A549 (cell line): ENCODE results near the gene HDAC7. TPM values are rescaled to one million over a fixed set of nuclear protein-coding genes. Genes with fewer than 3 reads are reported as not detected.

Experiments used
- ATAC-seq, 2 experiments: fragments of 200-7000 bp in 1 of 2; fragments of >200 bp in 1 of 2; cut with Nextera tagmentation in 1 of 2; cut with Tn5 transposase in 1 of 2; 3 replicates each; pipeline versions ENCODE4 v1.8.0 to v1.9.1; 2018 to 2020; ENCODE audit warnings: mild to moderate bottlenecking in 1 of 2, moderate library complexity in 1 of 2
- CTCF ChIA-PET: fragments of 300-600 bp; sonication (Branson Sonifier 250); formaldehyde crosslinking; extraction: SDS; loops from one replicate; lab custom pipeline; 2021; ENCODE audit warnings: antibody characterized with exemption, inconsistent platforms; lab: Yijun Ruan, JAX
- POLR2A ChIA-PET: fragments of 350-600 bp; formaldehyde crosslinking; extraction: SDS; loops from one replicate; lab custom pipeline; 2021; ENCODE audit warnings: antibody characterized with exemption, inconsistent platforms; lab: Yijun Ruan, JAX
- DNase-seq, 2 experiments: peaks; one replicate each; pipeline versions ENCODE4 v3.0.0 to v3.0.0-alpha.2; 2011 to 2016; ENCODE audit warnings: low read depth in 1 of 2, low spot score in 1 of 2
- FAIRE-seq: peaks from 2 replicates; lab custom pipeline; 2011; peaks lifted over from hg19 to GRCh38; lab: Jason Lieb, UNC
- H3K27ac ChIP-seq, 2 experiments: fragments of >200 bp; sonication (Bioruptor Twin); formaldehyde crosslinking; 3 replicates each; pipeline ENCODE4 v1.5.1; 2016 to 2017
- H3K4me1 ChIP-seq: fragments of >200 bp; sonication (Bioruptor Twin); formaldehyde crosslinking; 3 replicates; pipeline ENCODE4 v1.6.1; 2016
- H3K4me2 ChIP-seq: fragments of >200 bp; sonication (Bioruptor Twin); formaldehyde crosslinking; 3 replicates; pipeline ENCODE4 v1.6.1; 2016
- H3K4me3 ChIP-seq: fragments of >200 bp; sonication (Bioruptor Twin); formaldehyde crosslinking; 3 replicates; pipeline ENCODE4 v1.5.1; 2016
- H3K9me3 ChIP-seq: fragments of >200 bp; sonication (Bioruptor Twin); formaldehyde crosslinking; 3 replicates; pipeline ENCODE4 v1.6.1; 2016
- CBX2 ChIP-seq: fragments of 200-600 bp; sonication (generic); IDR thresholded peaks from 2 replicates; pipeline ENCODE4 v1.6.1; 2016; ENCODE audit warnings: low read depth, mild to moderate bottlenecking, borderline replicate concordance
- CHD4 ChIP-seq: fragments of 200-600 bp; sonication (generic); IDR thresholded peaks from 2 replicates; pipeline ENCODE4 v1.6.1; 2016; ENCODE audit warnings: antibody characterized with exemption, mild to moderate bottlenecking, borderline replicate concordance
- EHMT2 ChIP-seq: fragments of 200-600 bp; sonication (generic); IDR thresholded peaks from 2 replicates; pipeline ENCODE4 v1.6.1; 2016; ENCODE audit warnings: antibody characterized with exemption, low read depth, mild to moderate bottlenecking, moderate library complexity
- ESRRA ChIP-seq: fragments of 150-350 bp; IDR thresholded peaks from 2 replicates; pipeline ENCODE4 v1.6.1; 2014; ENCODE audit warnings: mild to moderate bottlenecking, low read length, borderline replicate concordance
- FOSL2 ChIP-seq, 2 experiments: fragments of 450-650 bp in 1 of 2; fragments of >200 bp in 1 of 2; sonication (Bioruptor Twin) in 1 of 2; formaldehyde crosslinking; IDR thresholded peaks; 2 replicates each; pipeline versions ENCODE4 v1.5.0 to v1.6.1; 2016 to 2020; ENCODE audit warnings: mild to moderate bottlenecking in 1 of 2, moderate library complexity in 1 of 2
- GATA3 ChIP-seq: IDR thresholded peaks from 2 replicates; pipeline ENCODE4 v1.6.1; 2012; ENCODE audit warnings: borderline replicate concordance
- KDM5A ChIP-seq: fragments of 200-600 bp; sonication (generic); IDR thresholded peaks from 2 replicates; pipeline ENCODE4 v1.6.1; 2016; ENCODE audit warnings: antibody characterized with exemption, mild to moderate bottlenecking
- MAZ ChIP-seq: fragments of 150-350 bp; IDR thresholded peaks from 2 replicates; pipeline ENCODE4 v1.6.1; 2014; ENCODE audit warnings: antibody characterized with exemption, low read depth, low read length, borderline replicate concordance
- MYC ChIP-seq: IDR thresholded peaks from 2 replicates; pipeline ENCODE4 v1.6.1; 2012; ENCODE audit warnings: mild to moderate bottlenecking, inconsistent platforms, low read length, improper control_type of control experiment, borderline replicate concordance
- PHF8 ChIP-seq: fragments of 200-600 bp; sonication (generic); IDR thresholded peaks from 2 replicates; pipeline ENCODE4 v1.6.1; 2016; ENCODE audit warnings: low read depth, mild to moderate bottlenecking, antibody characterized with exemption, moderate library complexity, borderline replicate concordance
- POLR2A ChIP-seq: IDR thresholded peaks from 2 replicates; pipeline ENCODE4 v1.6.1; 2012; ENCODE audit warnings: mild to moderate bottlenecking, low read length
- RAD21 ChIP-seq, 2 experiments: fragments of >200 bp in 1 of 2; sonication (Bioruptor Twin) in 1 of 2; formaldehyde crosslinking in 1 of 2; IDR thresholded peaks in 1 of 2; conservative IDR thresholded peaks in 1 of 2; 2 replicates in 1 of 2; 3 replicates in 1 of 2; pipeline ENCODE4 v1.6.1; 2012 to 2018; ENCODE audit warnings: inconsistent platforms in 1 of 2
- RARB ChIP-seq: fragments of 250-450 bp; sonication (Bioruptor Pico); IDR thresholded peaks from 2 replicates; pipeline ENCODE4 v1.8.0; 2021; ENCODE audit warnings: mild to moderate bottlenecking, moderate library complexity
- RFX5 ChIP-seq: fragments of 450-650 bp; IDR thresholded peaks from 2 replicates; pipeline ENCODE4 v1.7.1; 2014; ENCODE audit warnings: antibody characterized with exemption, mild to moderate bottlenecking, moderate library complexity
- SMC3 ChIP-seq: fragments of >200 bp; sonication (Bioruptor Twin); formaldehyde crosslinking; IDR thresholded peaks from 3 replicates; pipeline ENCODE4 v1.6.1; 2018; ENCODE audit warnings: inconsistent platforms
- ZFP36 ChIP-seq: fragments of 450-650 bp; IDR thresholded peaks from 2 replicates; pipeline ENCODE4 v1.6.1; 2014; ENCODE audit warnings: borderline replicate concordance; ENCODE audit not compliant: partially characterized antibody
- ZSCAN20 ChIP-seq: fragments of 250-450 bp; sonication (Bioruptor Pico); IDR thresholded peaks from 2 replicates; pipeline ENCODE4 v1.8.0; 2022; ENCODE audit warnings: mild to moderate bottlenecking, moderate library complexity
- WGBS: methylation state at CpG from one replicate; pipeline ENCODE4 v1.1.6; 2017; ENCODE audit errors: missing lambda C conversion rate; 5-methylcytosine and 5-hydroxymethylcytosine counted together
- polyA plus RNA-seq, 4 experiments: library from polyadenylated mRNA; depleted of rRNA in 3 of 4; stranded (reverse); fragments of >200 nt; fragmentation: RNase III in 1 of 4; extraction: RNeasy Plus Mini Kit Qiagen cat#74134 plus additional on column Dnase treatment in 1 of 4; gene quantifications; 2 replicates in 3 of 4; 3 replicates in 1 of 4; pipeline ENCODE4 v1.2.3, GENCODE V29; 2011 to 2017
- TF ChIP-seq, protein P1 (sequence below): fragments of >200 bp; sonication (Bioruptor Twin); formaldehyde crosslinking; IDR thresholded peaks from 2 replicates; pipeline ENCODE4 v1.6.1; 2016
- TF ChIP-seq, protein P2 (sequence below): fragments of >200 bp; sonication (Bioruptor Twin); formaldehyde crosslinking; IDR thresholded peaks from 3 replicates; pipeline ENCODE4 v1.5.1; 2016
- TF ChIP-seq, protein P3 (sequence below): IDR thresholded peaks from 2 replicates; pipeline ENCODE4 v1.6.1; 2012; ENCODE audit warnings: low read depth, borderline replicate concordance
- TF ChIP-seq, protein P4 (sequence below): fragments of 450-650 bp; IDR thresholded peaks from 2 replicates; pipeline ENCODE4 v1.6.1; 2014; ENCODE audit warnings: antibody characterized with exemption
- TF ChIP-seq, protein P5 (sequence below): IDR thresholded peaks from 2 replicates; pipeline ENCODE4 v1.6.1; 2012
- TF ChIP-seq, protein P6 (sequence below): fragments of 250-450 bp; sonication (Bioruptor Pico); IDR thresholded peaks from 2 replicates; pipeline ENCODE4 v1.5.0; 2021; ENCODE audit warnings: mild to moderate bottlenecking, moderate library complexity, borderline replicate concordance

HDAC7 gene
- polyA plus RNA-seq, 2 of the 4 experiments (the other 2 are of a cell fraction) = 17.2 to 36.0 TPM

DNA sequence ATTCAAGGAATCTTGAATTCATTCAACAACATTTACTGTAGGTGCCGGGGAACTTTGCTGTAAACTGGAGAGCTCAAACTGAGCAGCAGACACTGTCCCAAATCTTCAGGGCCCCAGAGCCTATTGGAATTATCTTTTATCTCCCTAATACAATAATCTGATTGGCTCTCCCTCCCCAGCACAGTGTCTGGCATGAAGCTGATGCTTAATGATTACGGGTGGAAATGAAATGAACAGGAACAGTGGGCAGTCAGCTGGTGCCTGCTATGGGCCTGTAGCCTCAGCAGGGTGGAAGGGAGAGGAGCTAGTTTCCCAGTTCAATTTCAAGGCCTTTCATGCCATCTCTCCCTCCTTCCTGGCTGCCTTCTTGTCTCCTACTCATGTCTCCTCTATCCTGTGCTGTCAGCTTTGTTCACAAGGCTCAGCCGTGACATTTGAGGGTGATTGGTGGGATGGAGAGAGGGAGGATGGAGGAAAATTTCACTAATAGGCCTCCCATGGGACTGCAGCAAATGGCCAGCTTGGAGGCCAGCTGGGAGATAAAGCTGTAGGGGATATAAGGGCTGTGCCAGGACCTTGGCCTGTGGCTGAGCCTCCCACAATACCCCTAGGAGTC lies 56.7 kb downstream of the HDAC7 start:
- TF ChIP-seq GATA3 (no peak), SMC3 (no peak), PHF8 (no peak), ESRRA (no peak), CBX2 (no peak), RFX5 (no peak)
- TF ChIP-seq, protein P1, sequence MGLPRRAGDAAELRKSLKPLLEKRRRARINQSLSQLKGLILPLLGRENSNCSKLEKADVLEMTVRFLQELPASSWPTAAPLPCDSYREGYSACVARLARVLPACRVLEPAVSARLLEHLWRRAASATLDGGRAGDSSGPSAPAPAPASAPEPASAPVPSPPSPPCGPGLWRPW = no peak
- TF ChIP-seq, all 56 proteins: peak for 0
- WGBS = 89% methylated on average over 3 of the region's 3 CpGs
- peaks cover 22% of the 10 kb centered on the region for H3K4me1 ChIP-seq
- POLR2A ChIA-PET = interaction anchor here (2.6 kb wide), 1 partner anchor 10 kb away, joined by 9 read pairs; the partner anchor contains the start of gene SLC48A1
- no peak overlapping the region for H3K4me3 ChIP-seq
- CTCF ChIA-PET = interaction anchor here (1.0 to 43.9 kb wide), 5 partner anchors 9 to 76 kb away, joined by 4 to 1399 read pairs (median 51); partner anchors contain the start of gene SLC48A1
- no peak overlapping the region for H3K4me2 ChIP-seq
- H3K27ac ChIP-seq = no peak overlapping the region
- no peak for ATAC-seq
- FAIRE-seq = no peak
- no peaks in the 10 kb centered on the region for H3K9me3 ChIP-seq
- DNase-seq = no peak

DNA sequence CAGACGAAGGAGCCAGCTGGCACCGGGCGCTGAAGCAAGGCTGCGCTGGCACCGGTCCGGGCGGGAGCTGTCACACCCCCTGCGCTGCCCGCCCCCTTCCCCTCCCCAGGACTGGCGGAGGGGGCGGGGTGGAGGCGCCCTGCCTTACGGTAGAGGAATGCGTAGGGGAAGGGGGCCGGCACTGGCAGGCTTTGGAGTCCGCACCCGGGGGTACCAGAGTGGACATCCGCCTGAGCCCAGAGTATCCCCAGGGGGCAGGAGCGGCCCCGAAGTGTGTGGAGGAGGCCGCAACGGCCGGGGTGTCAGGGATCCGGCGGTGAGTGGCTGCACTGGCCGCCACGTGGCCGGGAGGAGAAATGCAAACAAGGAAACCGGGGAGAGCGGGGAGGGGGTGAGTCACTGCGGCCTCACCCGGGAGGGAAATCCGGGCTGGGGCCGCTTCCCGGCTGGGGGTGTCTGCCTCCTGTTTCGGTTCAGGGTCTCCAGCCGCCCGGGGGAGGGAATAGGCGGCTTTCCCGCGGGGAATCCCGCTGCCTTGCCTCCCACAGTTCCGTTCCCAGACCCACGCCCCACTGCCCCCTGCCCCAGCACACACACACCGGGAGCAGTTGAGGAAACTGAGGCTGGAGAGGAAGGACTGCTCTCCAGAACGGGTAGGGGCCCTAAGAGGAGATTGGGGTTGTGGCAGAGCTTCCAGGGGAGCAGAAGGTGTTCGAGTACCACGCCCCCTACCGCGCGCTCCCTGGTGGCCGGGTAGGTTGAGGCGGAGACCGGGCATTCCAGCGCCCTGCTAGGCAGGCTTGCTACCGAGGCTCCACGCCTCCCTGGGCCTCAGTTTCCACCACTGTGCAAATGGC lies 60.6 kb downstream of the HDAC7 start, which contains the start of gene RAPGEF3:
Gene RAPGEF3 (minus strand): TSS at position 47 of the 857 bp plus-strand sequence. CDS start 324 bp downstream, outside the sequence.
- CTCF ChIA-PET = interaction anchor here (0.9 to 43.9 kb wide), 19 partner anchors 8 to 108 kb away, joined by 3 to 1399 read pairs (median 5); partner anchors contain the start of genes ENDOU and SLC48A1
- Histone ChIP-seq H3K4me1 (peaks cover 10% of the 10 kb centered on the region), H3K4me2 (peak within 1 kb of the TSS; percentile 79), H3K4me3 (peak within 1 kb of the TSS; percentile 58), H3K9me3 (no peaks in the 10 kb centered on the region), H3K27ac (peak within 1 kb of the TSS; percentile 80 to 94)
- DNase-seq (peak; percentile 82 to 92), ATAC-seq (peak; percentile 87 to 94), FAIRE-seq (no peak)
- TF ChIP-seq POLR2A (peak; percentile 9; the same call in 1 of the 2 replicates), EHMT2 (no peak), RARB (no peak), FOSL2 (IDR thresholded peaks at IDR 0.05) (peak; percentile 53; the same call in 1 of the 2 replicates), FOSL2 (CRISPR knock-in tag; IDR thresholded peaks at IDR 0.05) (peak; percentile 94), SMC3 (peak; percentile 18; the same call in 2 of the 3 replicates), CHD4 (no peak), GATA3 (peak; percentile 12; the same call in 1 of the 2 replicates), MAZ (no peak), RAD21 (conservative IDR thresholded peaks at IDR 0.05 in 1 of 2, IDR thresholded peaks at IDR 0.05 in 1 of 2) (0 out of 5 replicates have a peak, but pooled peaks of 1 of the 2 experiments have one; percentile 15), MYC (peak; percentile 72), ESRRA (no peak), PHF8 (peak; percentile 58; the same call in 1 of the 2 replicates), ZFP36 (no peak), KDM5A (no peak), ZSCAN20 (no peak)
- TF ChIP-seq, protein P2, sequence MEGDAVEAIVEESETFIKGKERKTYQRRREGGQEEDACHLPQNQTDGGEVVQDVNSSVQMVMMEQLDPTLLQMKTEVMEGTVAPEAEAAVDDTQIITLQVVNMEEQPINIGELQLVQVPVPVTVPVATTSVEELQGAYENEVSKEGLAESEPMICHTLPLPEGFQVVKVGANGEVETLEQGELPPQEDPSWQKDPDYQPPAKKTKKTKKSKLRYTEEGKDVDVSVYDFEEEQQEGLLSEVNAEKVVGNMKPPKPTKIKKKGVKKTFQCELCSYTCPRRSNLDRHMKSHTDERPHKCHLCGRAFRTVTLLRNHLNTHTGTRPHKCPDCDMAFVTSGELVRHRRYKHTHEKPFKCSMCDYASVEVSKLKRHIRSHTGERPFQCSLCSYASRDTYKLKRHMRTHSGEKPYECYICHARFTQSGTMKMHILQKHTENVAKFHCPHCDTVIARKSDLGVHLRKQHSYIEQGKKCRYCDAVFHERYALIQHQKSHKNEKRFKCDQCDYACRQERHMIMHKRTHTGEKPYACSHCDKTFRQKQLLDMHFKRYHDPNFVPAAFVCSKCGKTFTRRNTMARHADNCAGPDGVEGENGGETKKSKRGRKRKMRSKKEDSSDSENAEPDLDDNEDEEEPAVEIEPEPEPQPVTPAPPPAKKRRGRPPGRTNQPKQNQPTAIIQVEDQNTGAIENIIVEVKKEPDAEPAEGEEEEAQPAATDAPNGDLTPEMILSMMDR = peak; percentile 62
- TF ChIP-seq, protein P3, sequence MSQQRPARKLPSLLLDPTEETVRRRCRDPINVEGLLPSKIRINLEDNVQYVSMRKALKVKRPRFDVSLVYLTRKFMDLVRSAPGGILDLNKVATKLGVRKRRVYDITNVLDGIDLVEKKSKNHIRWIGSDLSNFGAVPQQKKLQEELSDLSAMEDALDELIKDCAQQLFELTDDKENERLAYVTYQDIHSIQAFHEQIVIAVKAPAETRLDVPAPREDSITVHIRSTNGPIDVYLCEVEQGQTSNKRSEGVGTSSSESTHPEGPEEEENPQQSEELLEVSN = peak; percentile 81
- TF ChIP-seq, protein P4, sequence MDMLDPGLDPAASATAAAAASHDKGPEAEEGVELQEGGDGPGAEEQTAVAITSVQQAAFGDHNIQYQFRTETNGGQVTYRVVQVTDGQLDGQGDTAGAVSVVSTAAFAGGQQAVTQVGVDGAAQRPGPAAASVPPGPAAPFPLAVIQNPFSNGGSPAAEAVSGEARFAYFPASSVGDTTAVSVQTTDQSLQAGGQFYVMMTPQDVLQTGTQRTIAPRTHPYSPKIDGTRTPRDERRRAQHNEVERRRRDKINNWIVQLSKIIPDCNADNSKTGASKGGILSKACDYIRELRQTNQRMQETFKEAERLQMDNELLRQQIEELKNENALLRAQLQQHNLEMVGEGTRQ = peak; percentile 86
- TF ChIP-seq, protein P5, sequence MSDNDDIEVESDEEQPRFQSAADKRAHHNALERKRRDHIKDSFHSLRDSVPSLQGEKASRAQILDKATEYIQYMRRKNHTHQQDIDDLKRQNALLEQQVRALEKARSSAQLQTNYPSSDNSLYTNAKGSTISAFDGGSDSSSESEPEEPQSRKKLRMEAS = peak; percentile 97
- TF ChIP-seq, protein P6, sequence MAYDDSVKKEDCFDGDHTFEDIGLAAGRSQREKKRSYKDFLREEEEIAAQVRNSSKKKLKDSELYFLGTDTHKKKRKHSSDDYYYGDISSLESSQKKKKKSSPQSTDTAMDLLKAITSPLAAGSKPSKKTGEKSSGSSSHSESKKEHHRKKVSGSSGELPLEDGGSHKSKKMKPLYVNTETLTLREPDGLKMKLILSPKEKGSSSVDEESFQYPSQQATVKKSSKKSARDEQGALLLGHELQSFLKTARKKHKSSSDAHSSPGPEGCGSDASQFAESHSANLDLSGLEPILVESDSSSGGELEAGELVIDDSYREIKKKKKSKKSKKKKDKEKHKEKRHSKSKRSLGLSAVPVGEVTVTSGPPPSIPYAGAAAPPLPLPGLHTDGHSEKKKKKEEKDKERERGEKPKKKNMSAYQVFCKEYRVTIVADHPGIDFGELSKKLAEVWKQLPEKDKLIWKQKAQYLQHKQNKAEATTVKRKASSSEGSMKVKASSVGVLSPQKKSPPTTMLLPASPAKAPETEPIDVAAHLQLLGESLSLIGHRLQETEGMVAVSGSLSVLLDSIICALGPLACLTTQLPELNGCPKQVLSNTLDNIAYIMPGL (CRISPR knock-in tag) = no peak
- POLR2A ChIA-PET = interaction anchor here (1.0 to 1.6 kb wide), 2 partner anchors 17 to 146 kb away, joined by 3 to 5 read pairs; partner anchors contain the start of gene VDR
- WGBS = under 1% methylated on average over 43 of the region's 57 CpGs
